Activated CD8-positive, alpha-beta T cell treated with anti-CD3 and anti-CD28 coated beads for 36 hours (primary cell): ENCODE measurements around the gene PLXNC1. TPM values are rescaled to one million over a fixed set of nuclear protein-coding genes. Genes with fewer than 3 reads are reported as not detected.
A peak's percentile ranks its signal among the peaks of the same experiment; 100 is the strongest.

Experiments
- ATAC-seq: fragments of 200-7000 bp; cut with Tn5 transposase; one replicate; pipeline ENCODE4 v1.10.0; 2021; ENCODE audit warnings: mild to moderate bottlenecking, moderate library complexity
- CTCF ChIA-PET: fragments of 350-600 bp; sonication (Branson Sonifier 250); formaldehyde crosslinking; loops from one replicate; lab custom pipeline; 2021; ENCODE audit warnings: antibody characterized with exemption; lab: Charles Lee
- POLR2A ChIA-PET: fragments of 350-600 bp; sonication (Branson Sonifier 250); formaldehyde crosslinking; loops from one replicate; lab custom pipeline; 2021; ENCODE audit warnings: antibody characterized with exemption; lab: Charles Lee
- DNase-seq: peaks from one replicate; pipeline ENCODE4 v3.0.0-alpha.2; 2020
- H3K27ac Mint-ChIP-seq: one replicate; pipeline ENCODE4 v1.8.0; 2021; ENCODE audit warnings: mild to moderate bottlenecking, mixed read lengths
- H3K27me3 Mint-ChIP-seq: one replicate; pipeline ENCODE4 v1.8.0; 2021; ENCODE audit warnings: mixed read lengths
- H3K36me3 Mint-ChIP-seq: one replicate; pipeline ENCODE4 v1.8.0; 2021; ENCODE audit warnings: low read depth, mixed read lengths
- H3K4me1 Mint-ChIP-seq: one replicate; pipeline ENCODE4 v1.8.0; 2021; ENCODE audit warnings: low read depth, mixed read lengths
- H3K4me3 Mint-ChIP-seq: one replicate; pipeline ENCODE4 v1.8.0; 2021; ENCODE audit warnings: mild to moderate bottlenecking, moderate library complexity, mixed read lengths
- H3K9me3 Mint-ChIP-seq: one replicate; pipeline ENCODE4 v1.8.0; 2021; ENCODE audit warnings: mixed read lengths
- intact Hi-C: fragments of 100-400 bp; cut with micrococcal nuclease; formaldehyde crosslinking; loops from one replicate; pipeline ENCODE4 v1.10.0; 2022
- total RNA-seq, 2 experiments: library from RNA; stranded (reverse); gene quantifications; one replicate each; pipeline ENCODE4 v1.2.3, GENCODE V29; 2021
- TF ChIP-seq, protein P1 (sequence below): fragments of 200-600 bp; IDR thresholded peaks from one replicate; pipeline ENCODE4 v1.8.0; 2022; ENCODE audit warnings: antibody characterized with exemption, mild to moderate bottlenecking

PLXNC1 gene
- total RNA-seq, 2 experiments from 2014 or later = 8.8 to 9.5 TPM

GRCh38 chr12:94127239-94128131 is 20.9 kb upstream of the PLXNC1 start:
- Mint-ChIP-seq H3K36me3 (peaks cover 2% of the 10 kb centered on the region), H3K27ac (no peak overlapping the region), H3K9me3 (peaks cover 2% of the 10 kb centered on the region), H3K27me3 (no peaks in the 10 kb centered on the region), H3K4me3 (no peak overlapping the region), H3K4me1 (peaks cover 44% of the 10 kb centered on the region)
- ChIA-PET CTCF (interaction anchor here (0.7 to 2.7 kb wide), 2 partner anchors 8 to 25 kb away, joined by 3 to 12 read pairs; no protein-coding TSS in a partner anchor), POLR2A (interaction anchor here (0.9 kb wide), 1 partner anchor 81 kb away, joined by 3 read pairs; no protein-coding TSS in a partner anchor)
- ATAC-seq (no peak), DNase-seq (no peak)
- TF ChIP-seq, protein P1, sequence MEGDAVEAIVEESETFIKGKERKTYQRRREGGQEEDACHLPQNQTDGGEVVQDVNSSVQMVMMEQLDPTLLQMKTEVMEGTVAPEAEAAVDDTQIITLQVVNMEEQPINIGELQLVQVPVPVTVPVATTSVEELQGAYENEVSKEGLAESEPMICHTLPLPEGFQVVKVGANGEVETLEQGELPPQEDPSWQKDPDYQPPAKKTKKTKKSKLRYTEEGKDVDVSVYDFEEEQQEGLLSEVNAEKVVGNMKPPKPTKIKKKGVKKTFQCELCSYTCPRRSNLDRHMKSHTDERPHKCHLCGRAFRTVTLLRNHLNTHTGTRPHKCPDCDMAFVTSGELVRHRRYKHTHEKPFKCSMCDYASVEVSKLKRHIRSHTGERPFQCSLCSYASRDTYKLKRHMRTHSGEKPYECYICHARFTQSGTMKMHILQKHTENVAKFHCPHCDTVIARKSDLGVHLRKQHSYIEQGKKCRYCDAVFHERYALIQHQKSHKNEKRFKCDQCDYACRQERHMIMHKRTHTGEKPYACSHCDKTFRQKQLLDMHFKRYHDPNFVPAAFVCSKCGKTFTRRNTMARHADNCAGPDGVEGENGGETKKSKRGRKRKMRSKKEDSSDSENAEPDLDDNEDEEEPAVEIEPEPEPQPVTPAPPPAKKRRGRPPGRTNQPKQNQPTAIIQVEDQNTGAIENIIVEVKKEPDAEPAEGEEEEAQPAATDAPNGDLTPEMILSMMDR = no peak
- intact Hi-C loops = no loop called here

DNA sequence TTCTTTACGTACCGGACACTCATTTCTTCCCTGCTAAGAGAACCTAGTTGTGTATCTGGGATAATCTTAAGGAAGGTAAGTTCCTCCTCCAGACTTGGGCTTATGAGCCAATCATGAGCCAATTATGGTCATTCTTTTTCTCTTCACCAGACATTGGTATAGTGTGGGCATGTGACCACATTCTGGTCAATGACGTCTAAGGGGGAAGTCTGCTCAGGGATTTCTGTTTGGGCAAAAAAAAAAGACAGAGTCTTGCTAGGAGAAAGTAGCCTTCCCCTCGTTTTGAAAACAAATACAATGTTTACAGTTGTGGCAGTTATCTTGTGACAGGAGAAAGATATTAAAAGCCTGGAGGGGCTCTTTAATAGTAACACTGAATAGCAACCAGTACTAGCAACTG is 20.1 kb upstream of the PLXNC1 start:
- ChIA-PET CTCF (interaction anchor here (0.6 to 1.8 kb wide), 3 partner anchors 14 to 27 kb away, joined by 3 to 8 read pairs (median 3); no protein-coding TSS in a partner anchor), POLR2A (no interaction called here)
- H3K27ac Mint-ChIP-seq = no peak overlapping the region
- DNase-seq = no peak
- ATAC-seq = no peak
- H3K4me3 Mint-ChIP-seq = no peak overlapping the region
- TF ChIP-seq, protein P1 = no peak
- peaks cover 36% of the 10 kb centered on the region for H3K4me1 Mint-ChIP-seq
- no peaks in the 10 kb centered on the region for H3K27me3 Mint-ChIP-seq
- peaks cover 2% of the 10 kb centered on the region for H3K36me3 Mint-ChIP-seq
- H3K9me3 Mint-ChIP-seq = peaks cover 2% of the 10 kb centered on the region
- intact Hi-C loops = no loop called here

DNA sequence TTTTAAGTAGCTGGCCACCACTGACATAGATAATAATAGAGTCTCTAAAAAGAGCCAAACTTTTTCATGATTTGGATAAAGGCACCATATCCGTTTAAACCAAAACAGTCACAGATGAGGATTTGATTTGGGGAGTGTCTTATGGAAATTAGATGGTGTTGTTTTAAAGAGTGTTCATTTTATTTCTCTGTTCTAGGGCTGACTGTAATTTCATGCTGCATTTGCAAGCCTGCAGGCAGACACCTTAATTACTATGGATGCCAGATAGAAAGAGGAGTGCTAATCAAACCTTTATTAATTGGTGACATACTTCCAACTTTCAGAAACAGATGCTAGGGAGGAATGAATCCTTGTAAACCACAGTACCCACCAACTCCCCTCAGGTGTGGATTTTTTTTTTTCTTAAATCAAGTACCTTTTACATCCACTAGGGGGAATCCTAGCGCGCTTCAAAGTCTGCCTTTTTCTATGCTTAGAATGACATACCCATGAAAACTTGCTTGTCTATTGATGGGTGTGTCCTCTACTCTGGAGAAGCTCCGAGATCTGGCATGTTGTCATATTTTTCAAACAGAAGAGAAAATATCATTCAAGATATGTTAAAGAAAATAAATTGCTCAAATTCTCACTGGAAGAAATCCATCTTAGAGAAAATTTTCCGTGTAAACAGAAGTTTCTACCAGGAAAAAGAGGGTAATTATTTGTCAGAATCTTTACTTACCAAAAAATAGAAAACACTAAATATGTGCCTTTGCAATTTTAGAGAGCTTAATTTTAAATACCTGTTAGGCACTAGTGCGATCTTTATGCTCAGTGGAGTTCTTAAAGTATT is 14.2 kb upstream of the PLXNC1 start:
- Mint-ChIP-seq H3K9me3 (peaks cover 2% of the 10 kb centered on the region), H3K27me3 (no peaks in the 10 kb centered on the region), H3K27ac (no peak overlapping the region), H3K4me3 (no peak overlapping the region), H3K4me1 (peaks cover 2% of the 10 kb centered on the region), H3K36me3 (no peaks in the 10 kb centered on the region)
- DNase-seq = peak; percentile 53
- intact Hi-C loops = loop anchor here (2.0 kb wide), 1 partner anchor 399 kb away; no protein-coding TSS in a partner anchor
- peak; percentile 96 for ATAC-seq
- TF ChIP-seq, protein P1 = peak; percentile 82
- CTCF ChIA-PET = interaction anchor here (0.6 to 2.5 kb wide), 34 partner anchors 9 to 833 kb away, joined by 3 to 27 read pairs (median 4); no protein-coding TSS in a partner anchor
- POLR2A ChIA-PET = no interaction called here

DNA sequence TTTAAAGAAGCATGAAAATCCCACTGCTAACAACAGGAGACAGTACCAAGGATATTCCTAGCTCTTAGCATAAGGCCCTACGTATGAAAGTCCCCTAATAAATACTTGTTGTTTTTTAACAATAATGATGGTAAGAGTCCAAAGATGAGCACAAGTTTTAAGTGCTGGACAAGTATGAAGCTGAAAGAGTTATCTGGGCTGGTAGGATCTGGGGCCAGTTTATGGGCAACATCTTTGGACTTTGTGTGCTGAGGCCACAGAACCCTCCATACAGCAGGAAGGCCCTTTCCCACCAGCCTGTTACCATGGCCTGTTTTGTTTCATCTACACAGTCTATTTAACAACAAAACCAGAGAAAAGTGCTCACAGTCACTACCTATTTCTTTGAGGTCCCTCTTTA is 12.5 kb upstream of the PLXNC1 start:
- TF ChIP-seq, protein P1 = no peak
- ChIA-PET CTCF (interaction anchor here (0.8 to 2.5 kb wide), 6 partner anchors 9 to 299 kb away, joined by 3 to 12 read pairs (median 5); no protein-coding TSS in a partner anchor), POLR2A (no interaction called here)
- H3K27me3 Mint-ChIP-seq = no peaks in the 10 kb centered on the region
- H3K4me1 Mint-ChIP-seq = peaks cover 2% of the 10 kb centered on the region
- ATAC-seq (no peak), DNase-seq (no peak)
- no peak overlapping the region for H3K4me3 Mint-ChIP-seq
- intact Hi-C loops = loop anchor here (2.0 kb wide), 1 partner anchor 397 kb away; no protein-coding TSS in a partner anchor
- H3K9me3 Mint-ChIP-seq = no peaks in the 10 kb centered on the region
- no peak overlapping the region for H3K27ac Mint-ChIP-seq
- H3K36me3 Mint-ChIP-seq = no peaks in the 10 kb centered on the region
